Lung (tissue), 12 donors: ENCODE data around the gene C4A. TPM values are rescaled to one million over a fixed set of nuclear protein-coding genes. Genes with fewer than 3 reads are reported as not detected.
A peak's percentile ranks its signal among the peaks of the same experiment; 100 is the strongest.

Experiments
- ATAC-seq: fragments of 200-7000 bp; cut with Tn5 transposase; one replicate; pipeline ENCODE4 v1.9.1; 2020; ENCODE audit warnings: moderate number of reproducible peaks; ENCODE audit not compliant: insufficient read depth, low FRiP score
- DNase-seq, 3 donors: peaks; one replicate each; pipeline ENCODE4 v3.0.0-alpha.2; 2013 to 2017
- H3K27ac ChIP-seq, 2 donors: one replicate each; pipeline ENCODE4 v1.5.1; 2013; ENCODE audit warnings: mild to moderate bottlenecking in 2 of 2, moderate library complexity in 2 of 2, control low read depth in 1 of 2, inconsistent platforms in 1 of 2, low read depth in 1 of 2, low read length in 1 of 2
- H3K27me3 ChIP-seq, 3 donors: one replicate each; pipeline ENCODE4 v1.5.1; 2013; ENCODE audit warnings: low read length in 2 of 3; ENCODE audit not compliant: control insufficient read depth in 3 of 3, insufficient read depth in 3 of 3
- H3K36me3 ChIP-seq, 4 donors: one replicate each; pipeline ENCODE4 v1.5.1; 2013; ENCODE audit warnings: low read length in 4 of 4, mild to moderate bottlenecking in 1 of 4, moderate library complexity in 1 of 4; ENCODE audit not compliant: control insufficient read depth in 4 of 4, insufficient read depth in 4 of 4
- H3K4me1 ChIP-seq, 5 donors: one replicate each; pipeline ENCODE4 v1.5.1; 2013; ENCODE audit warnings: low read length in 5 of 5, mild to moderate bottlenecking in 2 of 5, moderate library complexity in 1 of 5; ENCODE audit not compliant: control insufficient read depth in 5 of 5, insufficient read depth in 5 of 5
- H3K4me3 ChIP-seq: one replicate; pipeline ENCODE4 v1.5.1; 2013; ENCODE audit warnings: mild to moderate bottlenecking, control low read depth, moderate library complexity
- H3K9ac ChIP-seq, 2 donors: one replicate each; pipeline ENCODE4 v1.5.1; 2013; ENCODE audit warnings: low read length in 2 of 2, control low read depth in 1 of 2; ENCODE audit not compliant: insufficient read depth in 1 of 2
- H3K9me3 ChIP-seq, 4 donors: one replicate each; pipeline ENCODE4 v1.5.1; 2013; ENCODE audit warnings: low read length in 3 of 4, mild to moderate bottlenecking in 1 of 4, moderate library complexity in 1 of 4; ENCODE audit not compliant: control insufficient read depth in 4 of 4, insufficient read depth in 3 of 4
- CTCF ChIP-seq: IDR thresholded peaks from 2 replicates; pipeline ENCODE4 v1.5.1; 2012; ENCODE audit warnings: mild to moderate bottlenecking; ENCODE audit errors: control extremely low read depth, extremely low read depth
- WGBS, 2 donors: extraction: QIAGEN DNeasy Blood & Tissue Kit; methylation state at CpG; one replicate each; pipeline ENCODE4 v1.1.7; 2013; 5-methylcytosine and 5-hydroxymethylcytosine counted together
- polyA plus RNA-seq, 2 donors: library from polyadenylated mRNA; stranded (reverse); fragments of 200-250 nt; gene quantifications; one replicate each; pipeline ENCODE4 v1.2.1, GENCODE V29; 2013
- total RNA-seq, 2 donors: library from RNA; depleted of rRNA in 1 of 2; stranded (reverse); fragments of >200 nt in 1 of 2; gene quantifications; one replicate each; pipeline ENCODE4 v1.2.1, GENCODE V29; 2014 to 2021
- donor health status: control.
- donor health status: control.
- donor health status: Bipolar disorder and iron deficiency.
- donor health status: healthy.
- donor health status: DM: yes; HTN: yes; CAD: no.

Gene C4A
- total and polyA plus RNA-seq, 4 donors, result 48.3 to 284 (median 133) TPM

- H3K27me3 ChIP-seq, result peaks cover 0 to 2% (median 0%) of the 10 kb centered on the region in 3 donors
- no peak overlapping the region for H3K4me3 ChIP-seq
- H3K36me3 ChIP-seq, result peaks cover 0 to 9% (median 0%) of the 10 kb centered on the region in 4 donors
- TF ChIP-seq CTCF, result no peak
- WGBS, 2 donors, result 79 to 86% methylated on average over 22 of the region's 22 CpGs
- no peak overlapping the region for H3K9ac ChIP-seq
- H3K9me3 ChIP-seq, result no peaks in the 10 kb centered on the region
- peak overlapping the region; percentile 4 to 17 for H3K27ac ChIP-seq
- ATAC-seq (no peak), DNase-seq (peak; percentile 58 to 70 (median 64))
- peaks cover 0 to 15% (median 0%) of the 10 kb centered on the region in 5 donors for H3K4me1 ChIP-seq
These were observed 64.1 kb downstream of the C4A start for GRCh38 chr6:32045811-32046449.

- ATAC-seq (no peak), DNase-seq (peak; percentile 85 to 91 (median 88))
- Histone ChIP-seq H3K27me3 (peaks cover 0 to 6% (median 0%) of the 10 kb centered on the region in 3 donors), H3K36me3 (peaks cover 0 to 9% (median 0%) of the 10 kb centered on the region in 4 donors), H3K27ac (peak overlapping the region; percentile 4), H3K4me3 (no peak overlapping the region), H3K4me1 (peaks cover 0 to 15% (median 0%) of the 10 kb centered on the region in 5 donors), H3K9me3 (no peaks in the 10 kb centered on the region), H3K9ac (no peak overlapping the region)
- 47 to 60% methylated on average over 13 to 14 of the region's 14 CpGs for WGBS, 2 donors
- no peak for TF ChIP-seq CTCF
These were observed 64.7 kb downstream of the C4A start for GRCh38 chr6:32046450-32047083.

- H3K9me3 ChIP-seq, result no peaks in the 10 kb centered on the region
- H3K36me3 ChIP-seq, result peaks cover 0 to 9% (median 0%) of the 10 kb centered on the region in 4 donors
- H3K4me1 ChIP-seq, result peaks cover 0 to 15% (median 0%) of the 10 kb centered on the region in 5 donors
- no peak overlapping the region for H3K4me3 ChIP-seq
- H3K9ac ChIP-seq, result no peak overlapping the region
- WGBS, 2 donors, result 65 to 85% methylated on average over 11 of the region's 11 CpGs
- peak in 2 of 3 donors; percentile 33 to 41 for DNase-seq
- peak; percentile 12 for ATAC-seq
- no peak for TF ChIP-seq CTCF
- H3K27ac ChIP-seq, result peak overlapping the region; percentile 30 to 58
- peaks cover 0 to 6% (median 0%) of the 10 kb centered on the region in 3 donors for H3K27me3 ChIP-seq
These were observed 65.2 kb downstream of the C4A start for GRCh38 chr6:32047084-32047478.
